ENCODE measurements around the gene RNF213. TPM values are rescaled to one million over a fixed set of nuclear protein-coding genes. Genes with fewer than 3 reads are reported as not detected.

Gene RNF213
- polyA plus RNA-seq, 1 donor (not counting 4 experiments of a cell fraction or from before 2014, with no cell fraction given): 24.4 TPM

DNA sequence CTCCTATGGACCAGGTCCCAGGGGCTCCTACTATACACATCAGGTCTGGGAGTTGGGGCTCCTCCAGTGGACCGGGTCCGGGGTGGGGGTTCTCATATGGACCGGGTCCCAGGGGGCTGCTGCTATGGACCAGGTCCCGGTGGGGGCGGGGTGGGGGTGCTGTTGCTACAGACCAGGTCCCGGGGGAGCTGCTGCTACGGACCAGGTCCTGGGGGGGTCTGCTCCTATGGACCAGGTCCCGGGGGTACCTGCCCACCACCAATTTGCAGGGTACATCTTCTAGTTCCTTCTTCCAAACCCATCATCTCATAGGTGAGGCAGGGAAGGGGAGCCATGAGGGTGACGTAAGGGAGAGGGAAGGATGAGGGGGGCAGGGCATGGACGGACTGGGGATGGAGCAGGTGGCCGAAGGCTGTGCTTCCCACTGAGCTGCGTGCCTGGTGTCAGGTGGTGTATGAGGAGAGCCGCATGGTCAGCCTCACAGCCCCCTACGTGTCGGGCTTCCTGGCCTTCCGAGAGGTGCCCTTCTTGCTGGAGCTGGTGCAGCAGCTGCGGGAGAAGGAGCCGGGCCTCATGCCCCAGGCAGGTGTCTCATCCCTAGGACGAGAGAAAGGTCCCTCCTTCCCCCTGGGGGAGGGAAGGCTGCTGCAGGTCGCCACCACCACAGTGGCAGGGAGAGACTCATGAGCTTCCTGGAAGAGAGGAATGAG is 160.9 kb downstream of the RNF213 start:
- H3K27ac ChIP-seq (ENCODE audit: control insufficient read depth, insufficient read depth, low read length): no peak overlapping the region
- no peak overlapping the region for H3K4me3 ChIP-seq (ENCODE audit: control insufficient read depth in 2 of 3, extremely low read depth in 1 of 3, insufficient read depth in 2 of 3, low read depth in 1 of 3, low read length in 3 of 3)
- dilution Hi-C loops (cut with MboI; ENCODE audit: extremely low pct_ligation_motif_present, low sequenced_read_pairs): no loop called here
- H3K4me1 ChIP-seq (ENCODE audit: control insufficient read depth, extremely low read depth, insufficient read depth, low read length): no peaks in the 10 kb centered on the region
- FAIRE-seq (no peak), DNase-seq (ENCODE audit: low read depth, low spot score) (no peak)
- H3K9me1 ChIP-seq (ENCODE audit: control insufficient read depth, extremely low read depth, insufficient read depth, low read length): no peaks in the 10 kb centered on the region
- H3K9ac ChIP-seq (ENCODE audit: control insufficient read depth, extremely low read depth, insufficient read depth, low read length): no peak overlapping the region
- TF ChIP-seq, protein P1, sequence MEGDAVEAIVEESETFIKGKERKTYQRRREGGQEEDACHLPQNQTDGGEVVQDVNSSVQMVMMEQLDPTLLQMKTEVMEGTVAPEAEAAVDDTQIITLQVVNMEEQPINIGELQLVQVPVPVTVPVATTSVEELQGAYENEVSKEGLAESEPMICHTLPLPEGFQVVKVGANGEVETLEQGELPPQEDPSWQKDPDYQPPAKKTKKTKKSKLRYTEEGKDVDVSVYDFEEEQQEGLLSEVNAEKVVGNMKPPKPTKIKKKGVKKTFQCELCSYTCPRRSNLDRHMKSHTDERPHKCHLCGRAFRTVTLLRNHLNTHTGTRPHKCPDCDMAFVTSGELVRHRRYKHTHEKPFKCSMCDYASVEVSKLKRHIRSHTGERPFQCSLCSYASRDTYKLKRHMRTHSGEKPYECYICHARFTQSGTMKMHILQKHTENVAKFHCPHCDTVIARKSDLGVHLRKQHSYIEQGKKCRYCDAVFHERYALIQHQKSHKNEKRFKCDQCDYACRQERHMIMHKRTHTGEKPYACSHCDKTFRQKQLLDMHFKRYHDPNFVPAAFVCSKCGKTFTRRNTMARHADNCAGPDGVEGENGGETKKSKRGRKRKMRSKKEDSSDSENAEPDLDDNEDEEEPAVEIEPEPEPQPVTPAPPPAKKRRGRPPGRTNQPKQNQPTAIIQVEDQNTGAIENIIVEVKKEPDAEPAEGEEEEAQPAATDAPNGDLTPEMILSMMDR (optimal IDR thresholded peaks at IDR 0.05 in 1 of 3, IDR thresholded peaks at IDR 0.05 in 1 of 3, conservative IDR thresholded peaks at IDR 0.05 in 1 of 3; ENCODE audit: extremely low read depth in 1 of 3, insufficient read depth in 2 of 3, low read length in 3 of 3): no peak
- no peak for TF ChIP-seq EZH2 (IDR thresholded peaks at IDR 0.05; ENCODE audit: low read length)
- H3K36me3 ChIP-seq (ENCODE audit: control insufficient read depth in 2 of 2, extremely low read depth in 1 of 2, insufficient read depth in 2 of 2, low read length in 2 of 2): peaks cover 9 to 13% of the 10 kb centered on the region in 2 experiments
- no peak overlapping the region for H2AFZ ChIP-seq (ENCODE audit: control insufficient read depth, low read length)
- no peaks in the 10 kb centered on the region for H3K9me3 ChIP-seq (ENCODE audit: control insufficient read depth, low read depth, low read length)
- H3K4me2 ChIP-seq (ENCODE audit: control insufficient read depth, extremely low read depth, insufficient read depth, low read depth, low read length): no peak overlapping the region
- H4K20me1 ChIP-seq (ENCODE audit: control insufficient read depth, extremely low read depth, insufficient read depth, low read length): peaks cover 3% of the 10 kb centered on the region
- H3K27me3 ChIP-seq (ENCODE audit: control insufficient read depth, extremely low read depth, insufficient read depth, low read length): no peaks in the 10 kb centered on the region
- peaks cover 14% of the 10 kb centered on the region for H3K79me2 ChIP-seq (ENCODE audit: control insufficient read depth, insufficient read depth, low read length)

DNA sequence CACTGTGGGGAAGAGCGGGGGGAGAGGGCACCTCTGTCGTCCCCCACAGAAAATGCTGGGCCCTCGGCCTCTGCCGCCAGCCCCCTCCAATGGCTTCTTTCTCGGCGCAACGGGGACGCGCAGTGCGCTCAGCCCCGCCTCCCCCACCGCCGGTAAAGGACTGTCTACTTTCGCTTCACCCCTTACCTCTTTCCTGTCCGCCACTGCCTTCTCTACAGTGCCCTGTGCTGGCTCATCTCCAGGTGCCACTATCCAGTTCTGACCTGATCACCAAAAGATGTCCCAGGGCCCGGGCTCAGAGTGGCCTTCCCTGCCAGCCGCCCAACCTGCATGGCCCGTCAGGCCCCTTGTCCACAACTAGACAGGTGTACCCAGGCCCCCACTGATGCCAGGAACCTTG is 161.6 kb downstream of the RNF213 start:
- FAIRE-seq (no peak), DNase-seq (ENCODE audit: low read depth, low spot score) (no peak)
- no peaks in the 10 kb centered on the region for H3K27me3 ChIP-seq (ENCODE audit: control insufficient read depth, extremely low read depth, insufficient read depth, low read length)
- dilution Hi-C loops (cut with MboI; ENCODE audit: extremely low pct_ligation_motif_present, low sequenced_read_pairs): no loop called here
- peaks cover 9% of the 10 kb centered on the region in 2 experiments for H3K36me3 ChIP-seq (ENCODE audit: control insufficient read depth in 2 of 2, extremely low read depth in 1 of 2, insufficient read depth in 2 of 2, low read length in 2 of 2)
- H3K27ac ChIP-seq (ENCODE audit: control insufficient read depth, insufficient read depth, low read length): no peak overlapping the region
- H3K4me3 ChIP-seq (ENCODE audit: control insufficient read depth in 2 of 3, extremely low read depth in 1 of 3, insufficient read depth in 2 of 3, low read depth in 1 of 3, low read length in 3 of 3): no peak overlapping the region
- no peaks in the 10 kb centered on the region for H3K9me3 ChIP-seq (ENCODE audit: control insufficient read depth, low read depth, low read length)
- peaks cover 8% of the 10 kb centered on the region for H3K79me2 ChIP-seq (ENCODE audit: control insufficient read depth, insufficient read depth, low read length)
- no peak overlapping the region for H3K9ac ChIP-seq (ENCODE audit: control insufficient read depth, extremely low read depth, insufficient read depth, low read length)
- peaks cover 3% of the 10 kb centered on the region for H4K20me1 ChIP-seq (ENCODE audit: control insufficient read depth, extremely low read depth, insufficient read depth, low read length)
- no peak for TF ChIP-seq EZH2 (IDR thresholded peaks at IDR 0.05; ENCODE audit: low read length)
- TF ChIP-seq, protein P1 (optimal IDR thresholded peaks at IDR 0.05 in 1 of 3, IDR thresholded peaks at IDR 0.05 in 1 of 3, conservative IDR thresholded peaks at IDR 0.05 in 1 of 3; ENCODE audit: extremely low read depth in 1 of 3, insufficient read depth in 2 of 3, low read length in 3 of 3): no peak
- H3K4me1 ChIP-seq (ENCODE audit: control insufficient read depth, extremely low read depth, insufficient read depth, low read length): no peaks in the 10 kb centered on the region
- no peaks in the 10 kb centered on the region for H3K9me1 ChIP-seq (ENCODE audit: control insufficient read depth, extremely low read depth, insufficient read depth, low read length)
- H3K4me2 ChIP-seq (ENCODE audit: control insufficient read depth, extremely low read depth, insufficient read depth, low read depth, low read length): no peak overlapping the region
- no peak overlapping the region for H2AFZ ChIP-seq (ENCODE audit: control insufficient read depth, low read length)

Data from keratinocyte (primary cell).